ENCODE data around the gene TMEM31.

GRCh38 chrX:103747163-103747562, 36.5 kb downstream of the TMEM31 start:
- TF ChIP-seq, protein P1, sequence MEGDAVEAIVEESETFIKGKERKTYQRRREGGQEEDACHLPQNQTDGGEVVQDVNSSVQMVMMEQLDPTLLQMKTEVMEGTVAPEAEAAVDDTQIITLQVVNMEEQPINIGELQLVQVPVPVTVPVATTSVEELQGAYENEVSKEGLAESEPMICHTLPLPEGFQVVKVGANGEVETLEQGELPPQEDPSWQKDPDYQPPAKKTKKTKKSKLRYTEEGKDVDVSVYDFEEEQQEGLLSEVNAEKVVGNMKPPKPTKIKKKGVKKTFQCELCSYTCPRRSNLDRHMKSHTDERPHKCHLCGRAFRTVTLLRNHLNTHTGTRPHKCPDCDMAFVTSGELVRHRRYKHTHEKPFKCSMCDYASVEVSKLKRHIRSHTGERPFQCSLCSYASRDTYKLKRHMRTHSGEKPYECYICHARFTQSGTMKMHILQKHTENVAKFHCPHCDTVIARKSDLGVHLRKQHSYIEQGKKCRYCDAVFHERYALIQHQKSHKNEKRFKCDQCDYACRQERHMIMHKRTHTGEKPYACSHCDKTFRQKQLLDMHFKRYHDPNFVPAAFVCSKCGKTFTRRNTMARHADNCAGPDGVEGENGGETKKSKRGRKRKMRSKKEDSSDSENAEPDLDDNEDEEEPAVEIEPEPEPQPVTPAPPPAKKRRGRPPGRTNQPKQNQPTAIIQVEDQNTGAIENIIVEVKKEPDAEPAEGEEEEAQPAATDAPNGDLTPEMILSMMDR (IDR thresholded peaks at IDR 0.05; ENCODE audit: low read length) = no peak
- no peak for TF ChIP-seq EZH2 (IDR thresholded peaks at IDR 0.05; ENCODE audit: borderline replicate concordance, low read length)

All from OCI-LY1 (cell line).